Measurements from ENCODE around the gene UGT1A7. TPM values are rescaled to one million over a fixed set of nuclear protein-coding genes. Genes with fewer than 3 reads are reported as not detected.

The UGT1A7 gene
- total RNA-seq, 1 experiment from 2014 or later, result 0.18 TPM

GRCh38 chr2:233822101-233822771 is 140.5 kb downstream of the UGT1A7 start:
- no peaks in the 10 kb centered on the region for H3K9me3 ChIP-seq
- H3K4me3 Mint-ChIP-seq (ENCODE audit: unreplicated experiment), result no peak overlapping the region

More at GRCh38 chr2:233822101-233822771, 140.5 kb downstream of the UGT1A7 start:
- no TSS peak for BruUV-seq (replicated peaks)
- no peaks in the 10 kb centered on the region for H3K9me3 Mint-ChIP-seq (ENCODE audit: unreplicated experiment)
- no peaks in the 10 kb centered on the region for H3K36me3 Mint-ChIP-seq (ENCODE audit: insufficient read depth, unreplicated experiment)
- ChIA-PET CTCF (interaction anchor here (0.6 kb wide), 1 partner anchor 637 kb away, joined by 3 read pairs; no protein-coding TSS in a partner anchor), POLR2A (no interaction called here)
- Histone ChIP-seq H3K36me3 (ENCODE audit: control insufficient read depth, insufficient read depth, low read length) (no peaks in the 10 kb centered on the region), H3K4me1 (no peaks in the 10 kb centered on the region), H3K4me3 (ENCODE audit: low read depth, low read length) (no peak overlapping the region), H3K27me3 (replicated peaks; ENCODE audit: control insufficient read depth, insufficient read depth, low read length) (no peaks in the 10 kb centered on the region)
- H3K27ac Mint-ChIP-seq (ENCODE audit: unreplicated experiment), result no peak overlapping the region
- DNase-seq, result no peak
- H3K4me1 Mint-ChIP-seq (ENCODE audit: low read depth, unreplicated experiment), result no peaks in the 10 kb centered on the region
- no peak for TF ChIP-seq CTCF (IDR thresholded peaks at IDR 0.05; ENCODE audit: insufficient read depth in 1 of 2, low read depth in 1 of 2, low read length in 1 of 2, severe bottlenecking in 1 of 2, unreplicated experiment in 1 of 2)
- no peaks in the 10 kb centered on the region for H3K27me3 Mint-ChIP-seq (ENCODE audit: insufficient read depth, unreplicated experiment)
- intact Hi-C loops (cut with micrococcal nuclease; ENCODE audit: unreplicated experiment), result no loop called here

Other genes with a start within 250 kb of the UGT1A7 start
- gene USP40, start 115.1 kb upstream of the UGT1A7 start, total RNA-seq (2022), result 27.4 and 27.8 TPM in 2 replicates
- 0.14 and 0.50 TPM in 2 replicates for gene UGT1A8, start 64.3 kb upstream of the UGT1A7 start, total RNA-seq (2022)
- gene UGT1A10, start 45.5 kb upstream of the UGT1A7 start, total RNA-seq (2022), result 0.77 and 1.0 TPM in 2 replicates
- 0.20 and 0.39 TPM in 2 replicates for gene UGT1A9, start 10.0 kb upstream of the UGT1A7 start, total RNA-seq (2022)
- 29.2 and 33.9 TPM in 2 replicates for gene UGT1A6, start 11.0 kb downstream of the UGT1A7 start, total RNA-seq (2022)
- gene UGT1A5, start 31.0 kb downstream of the UGT1A7 start, total RNA-seq (2022), result 1.00 and 1.2 TPM in 2 replicates
- gene UGT1A4, start 36.8 kb downstream of the UGT1A7 start, total RNA-seq (2022), result 0.79 and 0.84 TPM in 2 replicates
- 0.64 and 0.65 TPM in 2 replicates for gene UGT1A3, start 47.1 kb downstream of the UGT1A7 start, total RNA-seq (2022)
- 2.6 and 3.0 TPM in 2 replicates for gene UGT1A1, start 78.4 kb downstream of the UGT1A7 start, total RNA-seq (2022)
- gene MROH2A, start 96.4 kb downstream of the UGT1A7 start, total RNA-seq (2022), result not detected in 2 replicates
- 29.7 and 35.0 TPM in 2 replicates for gene HJURP, start 172.6 kb downstream of the UGT1A7 start, total RNA-seq (2022)
- gene TRPM8, start 235.5 kb downstream of the UGT1A7 start, total RNA-seq (2022), result not detected in 2 replicates